GM12892 (cell line): Measurements from ENCODE around the gene PDZD7.
"Not testable (repeated sequence)": the region's sequence is repeated elsewhere in the genome, so short reads cannot be mapped to it uniquely, and the experiment has no call there.

ENCODE experiments used
- POLR2A ChIP-seq: IDR thresholded peaks from 2 replicates; pipeline ENCODE4 v1.6.1; 2011; ENCODE audit warnings: low read depth, low read length, control low read depth
- POLR2AphosphoS5 ChIP-seq: IDR thresholded peaks from 2 replicates; pipeline ENCODE4 v1.6.1; 2011; ENCODE audit warnings: low read depth, low read length, control low read depth

DNA sequence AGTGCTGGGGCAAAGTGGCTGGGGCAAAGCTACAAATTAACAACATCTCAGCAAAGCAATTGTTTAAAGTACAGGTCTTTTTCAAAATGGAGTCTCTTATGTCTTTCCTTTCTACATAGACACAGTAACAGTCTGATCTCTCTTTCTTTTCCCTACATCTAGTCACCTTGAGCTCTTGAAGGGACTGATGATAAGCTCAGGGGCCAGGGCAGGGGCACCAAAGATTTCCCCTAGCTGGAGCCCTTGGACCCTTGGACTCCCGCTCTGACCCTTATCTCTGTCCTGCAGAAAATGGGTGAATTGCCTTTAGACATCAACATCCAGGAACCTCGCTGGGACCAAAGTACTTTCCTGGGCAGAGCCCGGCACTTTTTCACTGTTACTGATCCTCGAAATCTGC lies 3.5 kb upstream of the PDZD7 start:
- TF ChIP-seq POLR2A, POLR2AphosphoS5: not testable (repeated sequence)
